IPS-18a (cell line): Measurements from ENCODE around the gene NAA25.

Experiments used
- H3K27ac ChIP-seq: one replicate; pipeline ENCODE4 v1.5.1; 2013; ENCODE audit warnings: low read length
- H3K27me3 ChIP-seq: one replicate; pipeline ENCODE4 v1.6.1; 2013; ENCODE audit warnings: mild to moderate bottlenecking, low read length; ENCODE audit not compliant: control insufficient read depth, insufficient read depth
- H3K36me3 ChIP-seq: one replicate; pipeline ENCODE4 v1.6.1; 2013; ENCODE audit warnings: low read depth, low read length; ENCODE audit not compliant: control insufficient read depth
- H3K4me1 ChIP-seq: one replicate; pipeline ENCODE4 v1.6.1; 2013; ENCODE audit warnings: low read depth, low read length; ENCODE audit not compliant: control insufficient read depth
- H3K4me3 ChIP-seq: one replicate; pipeline ENCODE4 v1.5.1; 2013; ENCODE audit warnings: low read length
- H3K9ac ChIP-seq: one replicate; pipeline ENCODE4 v1.6.1; 2013; ENCODE audit warnings: mild to moderate bottlenecking, low read length, moderate library complexity
- H3K9me3 ChIP-seq: one replicate; pipeline ENCODE4 v1.6.1; 2013; ENCODE audit warnings: low read depth, low read length; ENCODE audit not compliant: control insufficient read depth

The NAA25 gene

GRCh38 chr12:112130441-112130998 lies 21.9 kb upstream of the NAA25 start:
- H3K9me3 ChIP-seq: no peaks in the 10 kb centered on the region
- H3K9ac ChIP-seq: no peak overlapping the region
- H3K36me3 ChIP-seq: peaks cover 15% of the 10 kb centered on the region
- no peak overlapping the region for H3K4me3 ChIP-seq
- no peaks in the 10 kb centered on the region for H3K27me3 ChIP-seq
- no peak overlapping the region for H3K27ac ChIP-seq
- no peaks in the 10 kb centered on the region for H3K4me1 ChIP-seq

GRCh38 chr12:112126911-112127310 lies 18.3 kb upstream of the NAA25 start:
- Histone ChIP-seq H3K27ac (no peak overlapping the region), H3K9me3 (no peaks in the 10 kb centered on the region), H3K27me3 (no peaks in the 10 kb centered on the region), H3K9ac (no peak overlapping the region), H3K4me1 (peaks cover 4% of the 10 kb centered on the region), H3K4me3 (no peak overlapping the region), H3K36me3 (peaks cover 6% of the 10 kb centered on the region)

- Histone ChIP-seq H3K36me3 (peaks cover 6% of the 10 kb centered on the region), H3K4me3 (peak overlapping the region; percentile 89), H3K9ac (peak overlapping the region; percentile 35), H3K27me3 (no peaks in the 10 kb centered on the region), H3K27ac (no peak overlapping the region), H3K4me1 (peaks cover 4% of the 10 kb centered on the region), H3K9me3 (no peaks in the 10 kb centered on the region)
These were observed 17.4 kb upstream of the NAA25 start for GRCh38 chr12:112126000-112126438.

GRCh38 chr12:112125250-112125999 lies 16.8 kb upstream of the NAA25 start, which contains the start of gene TRAFD1:
TRAFD1 (plus strand) TSS chr12:112125560; CDS start chr12:112130523, 4,963 bp downstream.
- Histone ChIP-seq H3K9ac (peak within 1 kb of the TSS; percentile 35), H3K27me3 (no peaks in the 10 kb centered on the region), H3K27ac (no peak within 1 kb of the TSS), H3K4me1 (peaks cover 4% of the 10 kb centered on the region), H3K9me3 (no peaks in the 10 kb centered on the region), H3K4me3 (peak within 1 kb of the TSS; percentile 89), H3K36me3 (peaks cover under 1% of the 10 kb centered on the region)

- H3K9ac ChIP-seq: no peak overlapping the region
- H3K9me3 ChIP-seq: no peaks in the 10 kb centered on the region
- no peaks in the 10 kb centered on the region for H3K27me3 ChIP-seq
- no peaks in the 10 kb centered on the region for H3K36me3 ChIP-seq
- H3K4me1 ChIP-seq: peaks cover 4% of the 10 kb centered on the region
- H3K27ac ChIP-seq: no peak overlapping the region
- H3K4me3 ChIP-seq: no peak overlapping the region
These were observed 16.3 kb upstream of the NAA25 start for GRCh38 chr12:112124918-112125249.

- H3K4me3 ChIP-seq: no peak overlapping the region
- peaks cover 4% of the 10 kb centered on the region for H3K4me1 ChIP-seq
- H3K9ac ChIP-seq: no peak overlapping the region
These were observed 14.5 kb upstream of the NAA25 start for GRCh38 chr12:112122823-112123690.

GRCh38 chr12:112121780-112122565 lies 13.4 kb upstream of the NAA25 start:
- H3K4me1 ChIP-seq: peaks cover 7% of the 10 kb centered on the region
- H3K27me3 ChIP-seq: no peaks in the 10 kb centered on the region
- H3K9ac ChIP-seq: no peak overlapping the region
- H3K36me3 ChIP-seq: no peaks in the 10 kb centered on the region
- H3K9me3 ChIP-seq: no peaks in the 10 kb centered on the region
- H3K4me3 ChIP-seq: no peak overlapping the region
- no peak overlapping the region for H3K27ac ChIP-seq

More at GRCh38 chr12:112122823-112123690, 14.5 kb upstream of the NAA25 start:
- Histone ChIP-seq H3K9me3 (no peaks in the 10 kb centered on the region), H3K27me3 (no peaks in the 10 kb centered on the region), H3K36me3 (no peaks in the 10 kb centered on the region), H3K27ac (no peak overlapping the region)

- no peaks in the 10 kb centered on the region for H3K27me3 ChIP-seq
- no peaks in the 10 kb centered on the region for H3K36me3 ChIP-seq
- no peak overlapping the region for H3K9ac ChIP-seq
- H3K27ac ChIP-seq: no peak overlapping the region
- H3K4me1 ChIP-seq: peaks cover 13% of the 10 kb centered on the region
- H3K4me3 ChIP-seq: no peak overlapping the region
- H3K9me3 ChIP-seq: no peaks in the 10 kb centered on the region
These were observed 9.1 kb upstream of the NAA25 start for GRCh38 chr12:112117685-112118084.

- Histone ChIP-seq H3K9ac (peak overlapping the region; percentile 31), H3K4me1 (peaks cover 12% of the 10 kb centered on the region), H3K4me3 (peak overlapping the region; percentile 28)
These were observed 7.9 kb upstream of the NAA25 start for GRCh38 chr12:112116232-112117060.

GRCh38 chr12:112115259-112116045 lies 6.9 kb upstream of the NAA25 start:
- H3K4me1 ChIP-seq: peaks cover 14% of the 10 kb centered on the region
- no peak overlapping the region for H3K27ac ChIP-seq

More at GRCh38 chr12:112116232-112117060, 7.9 kb upstream of the NAA25 start:
- Histone ChIP-seq H3K9me3 (no peaks in the 10 kb centered on the region), H3K36me3 (no peaks in the 10 kb centered on the region), H3K27ac (peak overlapping the region; percentile 77), H3K27me3 (no peaks in the 10 kb centered on the region)

More at GRCh38 chr12:112115259-112116045, 6.9 kb upstream of the NAA25 start:
- Histone ChIP-seq H3K36me3 (no peaks in the 10 kb centered on the region), H3K9ac (peak overlapping the region; percentile 31), H3K9me3 (no peaks in the 10 kb centered on the region), H3K4me3 (no peak overlapping the region), H3K27me3 (no peaks in the 10 kb centered on the region)
